ENCODE data around the gene CSF1R. TPM values are rescaled to one million over a fixed set of nuclear protein-coding genes. Genes with fewer than 3 reads are reported as not detected.

CSF1R gene
- total RNA-seq, 3 donors from 2014 or later = 9.0 to 39.0 (median 20.4) TPM

- Histone ChIP-seq H3K4me3 (no peak overlapping the region), H3K9me3 (no peaks in the 10 kb centered on the region), H3K36me3 (ENCODE audit: low read depth) (no peaks in the 10 kb centered on the region), H3K4me1 (ENCODE audit: low read depth) (no peaks in the 10 kb centered on the region)
- DNase-seq (peak in 1 of 3 donors; percentile 46), ATAC-seq (peak; percentile 59)
- intact Hi-C loops (cut with DNase I, micrococcal nuclease) = no loop called here
- TF ChIP-seq CTCF (IDR thresholded peaks at IDR 0.05) = no peak
Observed at GRCh38 chr5:150069672-150070627, 16.4 kb downstream of the CSF1R start.

GRCh38 chr5:150068961-150069645 is 17.3 kb downstream of the CSF1R start:
- ATAC-seq (no peak), DNase-seq (no peak)
- no peak for TF ChIP-seq CTCF (IDR thresholded peaks at IDR 0.05)
- Histone ChIP-seq H3K9me3 (no peaks in the 10 kb centered on the region), H3K4me1 (ENCODE audit: low read depth) (no peaks in the 10 kb centered on the region), H3K4me3 (no peak overlapping the region), H3K36me3 (ENCODE audit: low read depth) (no peaks in the 10 kb centered on the region)
- intact Hi-C loops (cut with DNase I, micrococcal nuclease) = no loop called here

- Histone ChIP-seq H3K4me3 (no peak overlapping the region), H3K9me3 (no peaks in the 10 kb centered on the region), H3K36me3 (ENCODE audit: low read depth) (no peaks in the 10 kb centered on the region), H3K4me1 (ENCODE audit: low read depth) (no peaks in the 10 kb centered on the region)
- ATAC-seq = peak; percentile 47
- DNase-seq = peak in 2 of 3 donors; percentile 54 to 57
- no peak for TF ChIP-seq CTCF (IDR thresholded peaks at IDR 0.05)
- intact Hi-C loops (cut with DNase I, micrococcal nuclease) = no loop called here
Observed at GRCh38 chr5:150068472-150068871, 17.9 kb downstream of the CSF1R start.

- no peak overlapping the region for H3K4me3 ChIP-seq
- H3K36me3 ChIP-seq (ENCODE audit: low read depth) = no peaks in the 10 kb centered on the region
- DNase-seq (no peak), ATAC-seq (no peak)
- no peaks in the 10 kb centered on the region for H3K9me3 ChIP-seq
- no peaks in the 10 kb centered on the region for H3K4me1 ChIP-seq (ENCODE audit: low read depth)
- no peak for TF ChIP-seq CTCF (IDR thresholded peaks at IDR 0.05)
- intact Hi-C loops (cut with DNase I, micrococcal nuclease) = no loop called here
Observed at GRCh38 chr5:150068071-150068470, 18.3 kb downstream of the CSF1R start.

GRCh38 chr5:150067405-150067960 is 18.9 kb downstream of the CSF1R start:
- Histone ChIP-seq H3K4me1 (ENCODE audit: low read depth) (no peaks in the 10 kb centered on the region), H3K4me3 (no peak overlapping the region), H3K36me3 (ENCODE audit: low read depth) (no peaks in the 10 kb centered on the region), H3K9me3 (no peaks in the 10 kb centered on the region)
- TF ChIP-seq CTCF (IDR thresholded peaks at IDR 0.05) = no peak
- intact Hi-C loops (cut with DNase I, micrococcal nuclease) = no loop called here
- ATAC-seq (no peak), DNase-seq (no peak)

All from mucosa of descending colon (tissue), 3 donors.